ENCODE measurements around the gene MGLL. TPM values are rescaled to one million over a fixed set of nuclear protein-coding genes. Genes with fewer than 3 reads are reported as not detected.

MGLL gene
- total RNA-seq, 5 donors from 2014 or later (not counting 1 experiment from before 2014, with no cell fraction given) = 0.78 to 3.7 (median 1.8) TPM

GRCh38 chr3:127717357-127718244 is 104.7 kb downstream of the MGLL start:
- Mint-ChIP-seq H3K4me1 (no peaks in the 10 kb centered on the region), H3K27me3 (peaks cover 6 to 17% of the 10 kb centered on the region in 2 donors), H3K27ac (no peak overlapping the region), H3K36me3 (no peaks in the 10 kb centered on the region), H3K9me3 (no peaks in the 10 kb centered on the region), H3K4me3 (no peak overlapping the region)
- H3K4me3 ChIP-seq (ENCODE audit: control insufficient read depth in 1 of 2, extremely low read depth in 1 of 2, low read length in 1 of 2) = no peak overlapping the region
- ATAC-seq (replicated peaks in 1 of 4) = no peak
- no peak overlapping the region for H3K27ac ChIP-seq (ENCODE audit: low read length)
- 85% methylated on average over 4 of the region's 14 CpGs for WGBS (ENCODE audit: insufficient coverage)
- POLR2A ChIA-PET = interaction anchor here in 1 of 2 donors (0.6 kb wide), 1 partner anchor 74 kb away, joined by 3 read pairs; no protein-coding TSS in a partner anchor
- H3K9me3 ChIP-seq = no peaks in the 10 kb centered on the region
- DNase-seq = no peak
- CTCF ChIA-PET = interaction anchor here in 1 of 2 donors (0.6 kb wide), 1 partner anchor 21 kb away, joined by 5 read pairs; no protein-coding TSS in a partner anchor
- peaks cover 0 to 37% of the 10 kb centered on the region in 2 experiments for H3K27me3 ChIP-seq (replicated peaks in 1 of 2; ENCODE audit: control insufficient read depth in 2 of 2, extremely low read depth in 1 of 2, insufficient read depth in 2 of 2, low read length in 1 of 2)
- H3K4me1 ChIP-seq (ENCODE audit: control insufficient read depth in 1 of 2, extremely low read depth in 1 of 2, insufficient read depth in 2 of 2, low read length in 2 of 2) = no peaks in the 10 kb centered on the region
- no peaks in the 10 kb centered on the region for H3K36me3 ChIP-seq (ENCODE audit: control insufficient read depth in 2 of 2, extremely low read depth in 1 of 2, insufficient read depth in 1 of 2, low read length in 1 of 2)

DNA sequence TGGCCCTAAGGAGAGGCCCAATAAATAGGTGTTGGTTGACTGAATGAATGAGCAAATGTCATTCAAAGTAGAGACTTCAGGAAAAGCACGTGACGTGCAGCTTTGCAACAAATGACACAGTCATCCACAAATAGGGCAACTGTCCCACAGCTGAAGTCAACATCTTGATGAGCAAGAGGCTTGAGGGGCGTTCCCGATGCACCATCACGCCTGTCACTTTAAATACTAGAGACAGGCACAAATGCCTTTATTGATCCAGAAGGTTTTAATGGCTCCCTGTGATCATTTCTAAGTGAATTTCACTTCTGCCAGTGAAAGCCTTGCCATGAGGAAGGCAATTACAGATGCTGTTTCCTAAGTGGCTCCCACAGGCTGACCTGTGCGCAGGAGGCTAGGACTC is 105.9 kb downstream of the MGLL start:
- ATAC-seq (replicated peaks in 1 of 4) = no peak

DNA sequence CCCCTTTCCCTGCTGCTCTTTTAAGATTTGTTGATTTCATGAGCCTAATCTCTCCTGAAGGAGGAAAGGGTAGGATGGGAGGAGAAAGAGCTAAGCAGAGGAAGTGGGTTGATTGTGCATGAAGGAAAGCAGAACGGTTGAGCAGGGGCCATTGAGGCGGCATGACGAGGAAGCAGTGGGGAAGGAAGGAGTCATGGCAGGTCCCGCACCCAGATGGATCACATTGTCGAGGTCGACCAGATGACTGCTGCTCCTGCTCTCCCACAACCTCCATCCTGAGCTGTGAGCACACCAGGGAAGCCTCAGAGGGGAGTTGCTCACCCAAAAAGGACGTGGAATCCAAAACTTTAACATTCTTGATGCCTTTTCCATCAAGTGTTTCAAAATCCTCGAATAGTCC is 106.8 kb downstream of the MGLL start:
- Mint-ChIP-seq H3K4me3 (no peak overlapping the region), H3K36me3 (no peaks in the 10 kb centered on the region)
- 95% methylated on average over 3 of the region's 8 CpGs for WGBS (ENCODE audit: insufficient coverage)

More for the DNA sequence above, 105.9 kb downstream of the MGLL start:
- WGBS (ENCODE audit: insufficient coverage) = 96% methylated on average over 6 of the region's 6 CpGs
- Histone ChIP-seq H3K9me3 (no peaks in the 10 kb centered on the region), H3K36me3 (ENCODE audit: control insufficient read depth in 2 of 2, extremely low read depth in 1 of 2, insufficient read depth in 1 of 2, low read length in 1 of 2) (no peaks in the 10 kb centered on the region), H3K4me3 (ENCODE audit: control insufficient read depth in 1 of 2, extremely low read depth in 1 of 2, low read length in 1 of 2) (no peak overlapping the region), H3K27me3 (replicated peaks in 1 of 2; ENCODE audit: control insufficient read depth in 2 of 2, extremely low read depth in 1 of 2, insufficient read depth in 2 of 2, low read length in 1 of 2) (peaks cover 0 to 39% of the 10 kb centered on the region in 2 experiments), H3K27ac (ENCODE audit: low read length) (no peak overlapping the region), H3K4me1 (ENCODE audit: control insufficient read depth in 1 of 2, extremely low read depth in 1 of 2, insufficient read depth in 2 of 2, low read length in 2 of 2) (no peaks in the 10 kb centered on the region)
- Mint-ChIP-seq H3K27me3 (peaks cover 6 to 11% of the 10 kb centered on the region in 2 donors), H3K36me3 (no peaks in the 10 kb centered on the region), H3K9me3 (no peaks in the 10 kb centered on the region), H3K27ac (no peak overlapping the region), H3K4me1 (no peaks in the 10 kb centered on the region), H3K4me3 (no peak overlapping the region)
- POLR2A ChIA-PET = no interaction called here
- DNase-seq = no peak
- CTCF ChIA-PET = no interaction called here

DNA sequence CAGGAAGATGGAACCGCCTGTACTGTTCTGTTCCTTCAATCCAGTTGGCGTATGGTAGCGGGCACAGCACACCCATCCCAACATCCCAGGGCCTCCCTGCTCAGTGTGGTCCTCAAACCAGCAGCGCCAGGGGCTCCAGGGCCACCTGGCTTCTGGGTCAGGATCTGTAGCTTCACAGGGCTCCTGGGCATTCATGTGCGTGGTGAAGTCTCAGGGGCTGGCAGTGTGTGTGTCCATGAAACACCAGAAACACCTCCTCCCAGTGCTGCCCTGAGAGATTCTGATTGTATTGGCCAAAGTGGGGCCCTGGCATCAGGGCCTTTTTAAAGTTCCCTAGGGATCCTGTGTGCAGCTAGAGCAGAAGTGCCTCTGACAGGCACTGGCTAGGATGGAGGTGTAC is 107.4 kb downstream of the MGLL start:
- no peaks in the 10 kb centered on the region for H3K4me1 ChIP-seq (ENCODE audit: control insufficient read depth in 1 of 2, extremely low read depth in 1 of 2, insufficient read depth in 2 of 2, low read length in 2 of 2)
- Mint-ChIP-seq H3K27ac (no peak overlapping the region), H3K9me3 (no peaks in the 10 kb centered on the region), H3K27me3 (peaks cover 6 to 11% of the 10 kb centered on the region in 2 donors), H3K4me1 (no peaks in the 10 kb centered on the region), H3K36me3 (no peaks in the 10 kb centered on the region), H3K4me3 (no peak overlapping the region)
- DNase-seq = no peak
- H3K27me3 ChIP-seq (replicated peaks in 1 of 2; ENCODE audit: control insufficient read depth in 2 of 2, extremely low read depth in 1 of 2, insufficient read depth in 2 of 2, low read length in 1 of 2) = peaks cover 0 to 39% of the 10 kb centered on the region in 2 experiments
- no peaks in the 10 kb centered on the region for H3K36me3 ChIP-seq (ENCODE audit: control insufficient read depth in 2 of 2, extremely low read depth in 1 of 2, insufficient read depth in 1 of 2, low read length in 1 of 2)
- ChIA-PET CTCF (no interaction called here), POLR2A (no interaction called here)
- ATAC-seq (replicated peaks in 1 of 4) = no peak
- no peak overlapping the region for H3K4me3 ChIP-seq (ENCODE audit: control insufficient read depth in 1 of 2, extremely low read depth in 1 of 2, low read length in 1 of 2)
- WGBS (ENCODE audit: insufficient coverage) = 81% methylated on average over 4 of the region's 5 CpGs
- no peaks in the 10 kb centered on the region for H3K9me3 ChIP-seq
- no peak overlapping the region for H3K27ac ChIP-seq (ENCODE audit: low read length)

More for the DNA sequence above, 106.8 kb downstream of the MGLL start:
- no peak overlapping the region for H3K4me3 ChIP-seq (ENCODE audit: control insufficient read depth in 1 of 2, extremely low read depth in 1 of 2, low read length in 1 of 2)
- H3K27ac Mint-ChIP-seq = no peak overlapping the region
- no peak for DNase-seq
- H3K27ac ChIP-seq (ENCODE audit: low read length) = no peak overlapping the region
- no peaks in the 10 kb centered on the region for H3K9me3 ChIP-seq
- no peak for ATAC-seq (replicated peaks in 1 of 4)
- CTCF ChIA-PET = no interaction called here
- POLR2A ChIA-PET = no interaction called here
- peaks cover 0 to 39% of the 10 kb centered on the region in 2 experiments for H3K27me3 ChIP-seq (replicated peaks in 1 of 2; ENCODE audit: control insufficient read depth in 2 of 2, extremely low read depth in 1 of 2, insufficient read depth in 2 of 2, low read length in 1 of 2)
- H3K4me1 Mint-ChIP-seq = no peaks in the 10 kb centered on the region
- no peaks in the 10 kb centered on the region for H3K9me3 Mint-ChIP-seq
- no peaks in the 10 kb centered on the region for H3K4me1 ChIP-seq (ENCODE audit: control insufficient read depth in 1 of 2, extremely low read depth in 1 of 2, insufficient read depth in 2 of 2, low read length in 2 of 2)
- H3K36me3 ChIP-seq (ENCODE audit: control insufficient read depth in 2 of 2, extremely low read depth in 1 of 2, insufficient read depth in 1 of 2, low read length in 1 of 2) = no peaks in the 10 kb centered on the region
- peaks cover 6 to 11% of the 10 kb centered on the region in 2 donors for H3K27me3 Mint-ChIP-seq

DNA sequence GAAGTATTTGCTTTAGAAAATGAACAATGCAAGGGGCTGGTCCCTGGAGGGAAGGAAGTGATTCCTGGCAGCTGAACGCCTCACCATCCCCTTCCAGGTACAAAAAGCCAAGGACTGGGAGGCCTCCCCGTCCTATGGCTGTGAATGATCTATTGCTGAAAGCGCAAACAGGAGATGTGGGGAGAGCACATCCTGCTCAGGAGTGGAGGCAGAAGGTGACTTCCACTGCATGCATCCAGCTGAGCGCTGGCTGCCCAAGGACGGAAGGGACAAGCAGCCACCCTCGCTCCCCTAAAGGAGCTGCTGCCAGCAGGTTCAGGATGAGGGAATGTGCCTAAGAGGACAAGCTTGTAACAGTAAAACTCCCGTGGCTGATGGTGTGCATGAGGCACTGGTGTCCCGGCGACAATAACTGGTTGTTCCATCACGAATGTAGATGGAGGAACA is 108.2 kb downstream of the MGLL start:
- Mint-ChIP-seq H3K27me3 (peaks cover 6 to 11% of the 10 kb centered on the region in 2 donors), H3K4me1 (no peaks in the 10 kb centered on the region), H3K9me3 (no peaks in the 10 kb centered on the region), H3K36me3 (no peaks in the 10 kb centered on the region), H3K27ac (no peak overlapping the region), H3K4me3 (no peak overlapping the region)
- 82% methylated on average over 7 of the region's 10 CpGs for WGBS (ENCODE audit: insufficient coverage)
- no peak for DNase-seq
- H3K9me3 ChIP-seq = no peaks in the 10 kb centered on the region
- H3K27ac ChIP-seq (ENCODE audit: low read length) = no peak overlapping the region
- ChIA-PET POLR2A (no interaction called here), CTCF (interaction anchor here in 1 of 2 donors (0.5 kb wide), 1 partner anchor 57 kb away, joined by 3 read pairs; no protein-coding TSS in a partner anchor)
- H3K27me3 ChIP-seq (replicated peaks in 1 of 2; ENCODE audit: control insufficient read depth in 2 of 2, extremely low read depth in 1 of 2, insufficient read depth in 2 of 2, low read length in 1 of 2) = peaks cover 0 to 37% of the 10 kb centered on the region in 2 experiments
- no peak for ATAC-seq (replicated peaks in 1 of 4)
- no peak overlapping the region for H3K4me3 ChIP-seq (ENCODE audit: control insufficient read depth in 1 of 2, extremely low read depth in 1 of 2, low read length in 1 of 2)
- H3K4me1 ChIP-seq (ENCODE audit: control insufficient read depth in 1 of 2, extremely low read depth in 1 of 2, insufficient read depth in 2 of 2, low read length in 2 of 2) = no peaks in the 10 kb centered on the region
- no peaks in the 10 kb centered on the region for H3K36me3 ChIP-seq (ENCODE audit: control insufficient read depth in 2 of 2, extremely low read depth in 1 of 2, insufficient read depth in 1 of 2, low read length in 1 of 2)

GRCh38 chr3:127712881-127713771 is 109.2 kb downstream of the MGLL start:
- H3K4me3 Mint-ChIP-seq = no peak overlapping the region
- no peaks in the 10 kb centered on the region for H3K4me1 Mint-ChIP-seq
- H3K27ac Mint-ChIP-seq = no peak overlapping the region
- Histone ChIP-seq H3K27ac (ENCODE audit: low read length) (no peak overlapping the region), H3K4me1 (ENCODE audit: control insufficient read depth in 1 of 2, extremely low read depth in 1 of 2, insufficient read depth in 2 of 2, low read length in 2 of 2) (no peaks in the 10 kb centered on the region), H3K4me3 (ENCODE audit: control insufficient read depth in 1 of 2, extremely low read depth in 1 of 2, low read length in 1 of 2) (no peak overlapping the region), H3K27me3 (replicated peaks in 1 of 2; ENCODE audit: control insufficient read depth in 2 of 2, extremely low read depth in 1 of 2, insufficient read depth in 2 of 2, low read length in 1 of 2) (peaks cover 0 to 30% of the 10 kb centered on the region in 2 experiments), H3K9me3 (no peaks in the 10 kb centered on the region), H3K36me3 (ENCODE audit: control insufficient read depth in 2 of 2, extremely low read depth in 1 of 2, insufficient read depth in 1 of 2, low read length in 1 of 2) (no peaks in the 10 kb centered on the region)
- 65% methylated on average over 8 of the region's 9 CpGs for WGBS (ENCODE audit: insufficient coverage)
- no peaks in the 10 kb centered on the region for H3K36me3 Mint-ChIP-seq
- CTCF ChIA-PET = interaction anchor here in 1 of 2 donors (0.5 kb wide), 1 partner anchor 56 kb away, joined by 3 read pairs; no protein-coding TSS in a partner anchor
- peaks cover 6 to 11% of the 10 kb centered on the region in 2 donors for H3K27me3 Mint-ChIP-seq
- POLR2A ChIA-PET = no interaction called here
- ATAC-seq (replicated peaks in 1 of 4) (no peak), DNase-seq (no peak)
- H3K9me3 Mint-ChIP-seq = no peaks in the 10 kb centered on the region
